Inflammatory macrophage (primary cell): ENCODE measurements around the gene KMT2D.
"Not testable (repeated sequence)": the region's sequence is repeated elsewhere in the genome, so short reads cannot be mapped to it uniquely, and the experiment has no call there.

Source experiments
- DNase-seq, 2 donors: peaks; one replicate each; pipeline ENCODE4 v3.0.0-alpha.2; 2020 to 2022

The KMT2D gene

DNA sequence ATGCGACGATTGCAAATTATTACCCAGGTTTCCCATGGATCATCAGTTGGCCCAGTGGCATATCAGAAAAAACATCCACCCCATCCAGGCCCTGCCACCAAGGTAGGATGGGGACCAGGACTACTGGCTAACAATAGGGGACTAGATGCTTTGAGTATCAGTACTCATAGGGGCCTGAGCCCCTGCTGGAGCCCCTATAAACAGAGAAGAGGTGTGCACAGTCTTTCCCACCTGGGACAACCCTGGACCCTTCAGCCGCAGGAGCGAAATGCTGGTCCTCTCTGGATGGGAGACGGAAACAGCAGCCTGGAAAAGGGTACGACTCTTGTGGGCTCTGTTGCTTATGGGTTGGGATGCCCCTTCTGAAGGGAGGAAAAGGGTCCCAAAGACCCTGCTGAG lies 28.3 kb upstream of the KMT2D start:
- DNase-seq: no peak

DNA sequence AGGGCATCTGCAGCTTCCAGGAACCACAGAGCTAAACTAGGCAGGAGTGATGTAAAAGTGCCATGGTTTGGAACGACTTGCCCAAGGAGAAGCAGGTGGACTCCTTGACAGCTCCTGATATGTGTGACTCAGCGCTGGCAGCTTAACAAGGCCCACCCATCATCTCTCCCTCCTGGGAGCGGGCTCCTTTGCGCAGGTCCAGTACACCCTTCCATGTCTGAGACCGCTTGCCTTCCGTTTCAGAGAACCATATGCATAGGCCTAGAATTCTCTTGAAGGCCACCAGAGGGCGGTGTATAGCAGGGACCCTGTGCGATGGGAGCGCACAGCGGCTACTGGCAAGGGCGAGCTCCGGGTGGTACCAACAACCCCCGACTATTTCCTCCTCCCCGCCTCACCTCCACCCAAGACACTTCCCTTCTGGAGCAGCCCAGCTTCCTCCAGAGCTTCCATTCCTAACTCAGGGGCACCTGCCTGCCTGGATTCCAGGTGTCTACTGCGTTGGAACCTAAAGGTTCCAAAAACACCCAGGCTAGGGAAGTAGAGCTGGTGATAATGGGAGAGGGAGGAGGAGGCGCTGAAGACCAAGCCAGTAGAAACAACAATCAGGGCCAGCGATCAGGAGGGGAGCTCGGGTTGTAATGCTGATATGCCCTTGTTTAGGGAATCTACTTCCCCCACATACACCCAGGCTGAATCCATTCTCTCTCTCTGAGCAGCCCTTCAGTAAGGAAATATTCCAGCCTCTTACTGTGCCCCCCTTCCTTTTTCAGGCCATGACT lies 27.7 kb upstream of the KMT2D start:
- DNase-seq: peak; percentile 73 to 75

- no peak for DNase-seq
These were observed 25.5 kb upstream of the KMT2D start for GRCh38 chr12:49086116-49086515.

- no peak for DNase-seq
These were observed 23.8 kb upstream of the KMT2D start for GRCh38 chr12:49084438-49084837.

DNA sequence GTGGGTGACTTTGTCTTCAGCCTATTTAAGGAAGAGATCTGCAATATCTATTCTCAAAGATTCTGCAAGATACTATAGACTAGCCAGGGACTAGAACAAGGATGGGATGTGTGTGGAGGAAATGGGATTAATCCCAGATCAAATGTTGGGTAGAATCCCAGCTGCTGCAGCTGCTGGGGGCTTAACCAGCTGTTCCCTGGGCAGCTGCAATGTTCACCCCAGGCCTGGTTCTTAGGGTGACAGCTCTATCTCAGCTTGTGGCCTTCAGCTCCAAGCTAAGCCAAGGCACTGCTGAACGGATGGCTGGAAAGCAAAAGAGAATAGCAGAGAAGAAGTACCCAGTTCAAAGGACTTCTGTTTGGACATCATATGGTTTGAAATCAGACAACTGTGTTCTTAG lies 19.2 kb upstream of the KMT2D start:
- DNase-seq: no peak

- DNase-seq: no peak
These were observed 10.4 kb upstream of the KMT2D start for GRCh38 chr12:49070971-49071370.

- DNase-seq: peak; percentile 99
These were observed 9.1 kb upstream of the KMT2D start, which contains the start of gene RHEBL1 for GRCh38 chr12:49069507-49070346. RHEBL1 (minus strand) TSS chr12:49069979; CDS start chr12:49069785, 194 bp downstream.

GRCh38 chr12:49068879-49069506 lies 8.4 kb upstream of the KMT2D start:
- DNase-seq: no peak

DNA sequence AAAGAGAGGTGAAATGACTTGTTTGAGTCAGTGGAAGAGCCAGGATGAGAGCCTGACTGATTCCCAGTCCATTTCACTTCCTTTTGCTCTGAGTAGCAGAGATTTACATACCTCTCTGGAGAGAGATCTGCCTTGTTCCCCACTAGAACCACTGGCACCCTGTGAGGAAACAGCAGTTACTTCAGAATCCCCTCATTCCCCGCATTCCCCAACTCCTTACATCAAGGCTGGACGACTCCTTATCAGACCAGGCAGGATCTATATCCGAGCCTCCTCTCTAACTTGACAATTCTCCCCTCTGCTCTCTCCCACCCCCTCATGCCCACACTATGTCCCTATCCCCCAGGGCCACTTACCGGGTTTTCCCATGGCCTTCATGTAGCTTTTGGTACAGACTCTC lies 5.5 kb upstream of the KMT2D start:
- DNase-seq: no peak

DNA sequence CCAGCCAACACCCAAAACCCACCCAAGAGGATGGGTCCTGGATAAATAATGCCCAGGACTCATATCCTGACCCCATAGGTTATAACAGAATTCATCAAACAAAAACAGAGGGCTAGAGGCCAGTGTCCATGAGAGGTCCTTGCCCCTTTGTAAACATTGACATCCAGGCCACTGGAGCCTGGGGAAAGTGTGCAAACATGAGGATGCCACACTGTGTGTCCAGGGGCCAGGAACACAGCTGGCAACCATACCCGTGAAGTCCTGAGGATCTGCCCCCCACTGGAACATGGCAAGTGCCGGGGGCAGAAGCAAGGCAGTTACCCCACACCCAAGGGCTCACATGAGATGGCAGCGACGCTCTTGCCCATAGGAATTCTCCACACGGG lies 4.2 kb upstream of the KMT2D start:
- DNase-seq: no peak

DNA sequence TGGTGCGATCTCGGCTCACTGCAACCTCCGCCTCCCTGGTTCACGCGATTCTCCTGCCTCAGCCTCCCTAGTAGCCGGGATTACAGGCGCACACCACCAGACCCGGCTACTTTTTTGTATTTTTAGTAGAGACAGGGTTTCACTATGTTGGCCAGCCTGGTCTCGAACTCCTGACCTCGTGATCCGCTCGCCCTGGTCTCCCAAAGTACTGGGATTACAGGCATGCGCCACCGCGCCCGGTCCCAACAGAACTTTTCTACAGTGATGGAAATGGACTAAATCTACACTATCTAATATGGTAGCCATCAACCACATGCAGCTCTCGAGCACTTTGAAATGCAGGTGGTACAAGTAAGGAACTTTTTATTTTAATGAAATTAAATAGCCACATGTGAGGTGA lies 1.3 kb upstream of the KMT2D start:
- not testable (repeated sequence) for DNase-seq

GRCh38 chr12:49061157-49061650 lies 610 bp upstream of the KMT2D start:
- DNase-seq: no peak

DNA sequence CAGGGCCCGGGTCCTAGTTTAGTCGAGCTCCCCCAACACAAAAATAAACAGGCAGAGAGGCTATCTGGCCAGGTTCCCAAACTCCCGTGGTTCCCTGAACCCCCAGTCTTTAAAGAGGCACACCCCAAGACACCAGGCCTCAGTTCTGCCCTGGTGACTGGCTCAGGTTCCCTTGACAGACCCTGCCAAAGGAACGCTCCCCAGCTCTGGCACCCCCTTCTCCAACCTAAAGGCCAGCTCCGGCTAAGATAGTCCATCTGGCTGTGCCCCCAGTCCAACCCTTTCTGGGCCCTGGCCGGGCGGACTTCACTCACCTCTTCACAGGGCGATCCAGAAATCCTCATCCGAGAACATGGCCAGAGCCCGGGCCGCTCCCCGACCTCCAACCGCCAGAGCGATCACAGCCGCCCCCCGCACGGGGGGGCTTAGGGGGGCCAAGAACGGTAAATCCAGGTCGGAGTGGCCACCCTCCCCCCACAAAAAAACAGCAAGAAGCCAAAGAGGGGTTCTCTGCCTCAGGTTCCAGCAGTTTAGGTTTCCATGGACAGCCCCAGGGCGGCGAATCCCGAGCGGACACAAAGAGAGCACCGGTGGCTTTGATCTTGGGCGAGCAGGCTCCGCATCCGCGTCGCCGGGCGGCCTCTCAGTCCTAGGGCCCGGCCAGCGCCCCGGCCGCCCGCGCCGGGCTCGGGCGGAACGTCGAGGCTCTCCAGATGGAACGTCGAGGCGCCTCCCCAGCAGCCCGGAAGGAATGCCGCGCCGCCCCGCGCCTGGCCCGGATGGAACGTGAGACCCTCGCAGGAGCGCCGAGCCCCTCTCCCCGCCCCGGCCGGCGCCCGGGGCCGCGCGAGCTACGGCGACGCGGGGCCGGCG lies 1.1 kb downstream of the KMT2D start:
- peak in 1 of 2 donors; percentile 27 for DNase-seq

GRCh38 chr12:49059045-49059298 lies 1.6 kb downstream of the KMT2D start:
- DNase-seq: no peak

- DNase-seq: peak in 1 of 2 donors; percentile 10
These were observed 2.1 kb downstream of the KMT2D start for GRCh38 chr12:49058366-49059044.

DNA sequence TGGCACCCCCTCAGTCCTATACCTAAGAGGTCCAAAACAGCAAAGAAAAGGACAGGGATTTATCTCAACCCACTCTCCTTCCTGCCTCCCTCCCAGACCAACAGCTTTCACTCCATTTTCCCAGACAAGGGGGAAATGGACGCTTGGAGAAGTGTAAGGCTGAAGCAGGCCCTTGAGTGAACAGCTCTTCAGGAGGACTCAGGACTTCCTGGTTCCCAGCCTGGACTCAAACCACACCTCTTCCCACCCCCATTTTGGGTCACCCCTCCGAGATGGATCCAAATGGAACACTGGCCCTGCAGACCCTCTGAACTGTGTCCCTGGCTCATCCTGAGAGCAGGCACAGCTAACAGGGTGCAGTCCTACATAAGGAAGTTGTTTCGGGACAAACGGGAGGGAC lies 2.7 kb downstream of the KMT2D start:
- peak; percentile 16 to 20 for DNase-seq

GRCh38 chr12:49055978-49056754 lies 4.4 kb downstream of the KMT2D start:
- peak; percentile 94 to 95 for DNase-seq

- DNase-seq: no peak
These were observed 5.5 kb downstream of the KMT2D start for GRCh38 chr12:49055092-49055491.

- DNase-seq: no peak
These were observed 6.1 kb downstream of the KMT2D start for GRCh38 chr12:49054524-49054923.

- DNase-seq: no peak
These were observed 6.5 kb downstream of the KMT2D start for GRCh38 chr12:49054096-49054495.
